ENCODE measurements around the gene XPNPEP2.

GRCh38 chrX:129773649-129774458 is 35.1 kb downstream of the XPNPEP2 start:
- TF ChIP-seq POLR2AphosphoS5 (IDR thresholded peaks at IDR 0.05; ENCODE audit: borderline replicate concordance, low read depth, low read length) = no peak
- no peak for TF ChIP-seq EZH2 (IDR thresholded peaks at IDR 0.05)
